GM21390 (cell line): Measurements from ENCODE around the gene TFEB.

Experiments used
- ATAC-seq: cut with Tn5 transposase; IDR thresholded peaks from one replicate; pipeline ENCODE4 v1.9.1; 2021; ENCODE audit not compliant: unreplicated experiment

TFEB gene

DNA sequence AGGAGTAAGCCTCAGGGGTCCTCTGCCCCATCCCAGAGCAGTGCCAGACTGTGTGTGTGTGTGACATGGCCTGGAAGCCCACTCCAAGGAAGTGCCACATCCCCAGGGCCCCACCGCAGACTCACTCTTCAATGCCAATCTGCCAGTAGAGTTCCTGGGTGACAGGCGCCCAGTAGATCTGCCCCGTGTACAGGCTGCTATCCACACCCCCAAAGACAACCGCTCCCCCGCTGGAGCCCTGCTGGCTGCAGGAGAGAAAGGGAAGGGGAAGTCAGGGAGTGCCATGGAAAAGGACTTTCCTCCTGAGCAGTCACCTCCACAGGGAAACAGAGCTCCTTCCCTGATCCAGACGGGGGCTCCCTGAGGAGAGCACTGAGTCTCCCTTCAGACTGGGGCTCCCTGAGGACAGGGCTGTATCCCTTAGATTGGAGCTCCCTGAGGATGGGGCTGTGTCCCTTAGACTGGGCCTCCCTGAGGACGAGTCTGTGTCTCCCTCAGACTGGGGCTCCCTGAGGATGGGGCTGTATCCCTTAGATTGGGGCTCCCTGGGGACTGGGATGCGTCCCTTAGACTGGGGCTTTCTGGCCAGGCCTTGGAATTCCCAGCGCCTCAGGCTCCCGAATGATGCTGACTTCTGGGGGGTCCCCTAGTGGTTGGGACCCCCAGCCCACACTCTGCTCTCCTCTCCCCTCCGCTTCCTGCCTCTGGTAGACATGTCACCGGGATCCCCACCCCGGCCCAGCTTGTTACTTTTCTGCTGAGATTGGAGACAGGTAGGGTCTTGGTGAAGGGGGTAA lies 5.2 kb upstream of the TFEB start:
- no peak for ATAC-seq

DNA sequence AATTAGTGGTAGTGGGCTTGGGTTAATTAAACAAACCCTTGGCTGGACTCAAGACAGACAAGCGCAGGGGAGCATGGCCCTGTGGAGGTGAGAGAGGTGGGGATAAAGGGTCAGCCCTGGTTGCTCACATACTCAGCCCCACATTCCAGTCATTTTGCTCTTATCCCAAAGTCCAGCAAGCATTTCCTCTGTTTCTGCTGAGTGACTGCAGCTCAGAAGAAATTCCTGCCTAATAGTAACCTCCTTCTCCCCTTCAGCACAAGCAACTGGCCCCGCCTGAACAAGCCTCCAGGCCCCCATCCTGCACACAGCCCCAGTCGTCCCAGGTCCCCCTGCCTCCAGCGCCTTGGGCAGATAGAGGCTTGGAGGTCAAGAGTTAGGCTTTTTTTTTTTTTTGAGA lies 3.6 kb upstream of the TFEB start:
- ATAC-seq, result no peak

DNA sequence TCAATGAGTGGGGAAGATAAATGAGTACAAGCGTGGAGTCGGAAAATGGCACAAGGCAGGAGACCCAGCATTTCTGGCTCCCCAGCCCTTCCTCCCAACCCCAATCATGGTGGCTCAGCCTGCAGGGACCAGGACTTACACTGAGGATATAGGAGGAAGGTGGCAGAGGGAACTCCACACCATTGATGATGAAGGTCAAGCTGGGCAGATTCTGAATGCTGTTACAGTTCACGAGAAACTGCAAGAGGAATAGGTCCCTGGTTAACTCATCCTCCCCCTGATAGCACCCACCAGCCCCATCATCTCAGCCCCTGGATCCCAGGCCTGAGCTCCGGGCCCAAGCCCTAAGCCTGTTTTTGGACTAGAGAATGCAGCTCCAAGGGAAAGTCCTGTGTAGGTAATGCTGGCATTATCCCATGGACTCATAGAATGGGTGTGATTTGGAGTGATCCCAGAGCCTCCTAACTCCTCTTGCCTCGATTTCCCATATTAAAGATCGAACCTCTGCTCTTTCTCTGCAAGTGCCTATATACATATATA lies 2.3 kb upstream of the TFEB start:
- no peak for ATAC-seq

DNA sequence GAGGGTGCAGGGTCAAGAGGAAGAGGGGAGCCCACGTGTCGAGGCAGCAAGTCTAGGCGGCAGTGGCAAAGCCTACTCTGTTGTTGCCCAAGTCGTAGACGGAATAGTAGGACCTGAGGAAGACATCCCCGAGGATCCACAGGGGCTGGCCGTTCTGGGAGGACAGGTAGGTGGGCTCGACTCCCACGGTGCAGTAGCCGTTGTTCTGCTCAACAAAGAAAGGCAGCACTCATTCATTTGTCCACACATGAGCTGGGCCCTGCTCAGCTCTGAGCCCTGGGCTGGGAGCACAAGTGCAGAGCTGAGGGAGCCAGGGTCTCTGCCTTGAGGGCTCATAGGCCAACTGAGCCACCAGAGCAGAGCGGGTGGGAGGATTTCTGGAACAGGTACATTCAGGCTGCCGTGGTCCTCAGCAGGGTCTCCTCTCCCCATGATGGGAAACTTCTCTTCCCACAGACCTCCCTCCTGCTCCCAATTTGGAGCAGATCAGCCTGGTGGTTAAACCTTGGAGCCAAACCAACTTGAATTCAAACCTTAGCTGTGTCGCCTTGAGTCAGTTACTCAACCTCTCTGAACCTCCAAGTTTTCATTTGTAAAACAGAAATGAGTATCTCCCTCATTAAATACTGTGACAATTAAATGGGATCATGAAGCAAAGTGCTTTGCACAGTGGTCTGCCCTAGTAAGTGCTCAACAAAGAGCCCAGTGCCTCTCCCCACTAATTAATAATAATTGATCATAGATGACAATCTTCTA lies 1.6 kb upstream of the TFEB start:
- ATAC-seq, result no peak

DNA sequence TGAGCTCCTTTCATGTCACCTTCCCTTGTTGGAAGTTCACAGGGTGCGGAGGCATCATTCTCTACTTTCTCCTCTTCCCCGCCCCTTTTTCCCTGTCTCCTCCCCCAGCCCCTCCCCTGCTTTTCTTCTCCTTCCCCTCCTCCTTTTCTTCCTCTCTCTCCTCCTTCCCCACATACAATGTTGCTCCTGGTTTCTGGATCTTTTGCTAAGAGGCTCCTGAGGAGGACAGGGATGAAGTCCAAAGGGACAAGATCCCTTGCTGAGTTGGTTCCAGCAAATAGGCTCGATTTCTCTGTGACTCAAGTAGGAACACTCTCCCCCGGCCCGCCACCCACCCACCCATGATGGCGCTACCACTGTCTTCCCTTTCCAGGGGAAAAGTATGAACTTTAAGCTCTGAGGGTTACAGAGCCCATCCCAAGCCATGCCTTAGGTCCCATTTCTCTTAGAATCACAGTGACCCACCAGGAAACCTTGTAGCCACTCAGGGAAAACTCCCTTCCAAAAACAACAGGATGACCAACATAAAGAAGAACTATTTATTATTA lies 852 bp upstream of the TFEB start:
- ATAC-seq, result no peak

DNA sequence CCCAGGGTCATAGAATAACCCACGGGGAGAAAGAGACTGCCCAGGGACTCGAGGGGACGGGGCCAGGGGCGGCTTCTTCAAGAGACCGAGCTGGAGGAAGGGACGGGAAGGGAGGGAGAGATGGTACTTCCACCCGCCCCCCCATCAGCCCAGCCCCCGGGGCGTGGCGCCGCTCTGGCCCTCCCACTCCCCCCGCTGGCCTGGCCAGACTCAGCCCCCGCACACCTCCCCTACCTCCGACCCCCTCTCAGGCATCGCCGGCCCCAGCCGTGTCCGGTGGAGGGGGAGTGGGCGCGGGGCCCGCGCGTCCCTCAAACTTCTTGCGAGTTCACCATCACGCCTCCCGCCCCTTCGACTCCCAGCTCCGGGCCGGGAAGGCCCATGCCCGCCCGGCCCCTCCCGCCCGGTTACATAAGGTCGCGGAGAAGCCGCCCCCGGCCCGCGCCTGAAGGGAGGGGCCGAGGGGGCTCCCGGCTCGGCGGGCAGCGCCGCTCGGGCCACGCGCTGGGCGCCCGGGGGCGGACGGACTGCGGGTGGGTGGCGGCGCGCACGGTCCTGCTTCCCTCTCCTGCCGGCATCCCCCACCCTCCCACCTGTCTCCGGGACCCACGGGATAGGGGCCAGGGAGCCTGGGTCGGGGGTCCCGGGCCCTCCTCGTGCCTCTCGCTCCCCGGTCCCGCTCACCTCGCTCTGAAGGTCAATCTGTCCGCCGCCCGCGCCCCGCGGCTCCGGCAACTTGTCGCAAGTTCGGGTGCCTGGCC lies 562 bp downstream of the TFEB start:
- peak; percentile 8 for ATAC-seq

DNA sequence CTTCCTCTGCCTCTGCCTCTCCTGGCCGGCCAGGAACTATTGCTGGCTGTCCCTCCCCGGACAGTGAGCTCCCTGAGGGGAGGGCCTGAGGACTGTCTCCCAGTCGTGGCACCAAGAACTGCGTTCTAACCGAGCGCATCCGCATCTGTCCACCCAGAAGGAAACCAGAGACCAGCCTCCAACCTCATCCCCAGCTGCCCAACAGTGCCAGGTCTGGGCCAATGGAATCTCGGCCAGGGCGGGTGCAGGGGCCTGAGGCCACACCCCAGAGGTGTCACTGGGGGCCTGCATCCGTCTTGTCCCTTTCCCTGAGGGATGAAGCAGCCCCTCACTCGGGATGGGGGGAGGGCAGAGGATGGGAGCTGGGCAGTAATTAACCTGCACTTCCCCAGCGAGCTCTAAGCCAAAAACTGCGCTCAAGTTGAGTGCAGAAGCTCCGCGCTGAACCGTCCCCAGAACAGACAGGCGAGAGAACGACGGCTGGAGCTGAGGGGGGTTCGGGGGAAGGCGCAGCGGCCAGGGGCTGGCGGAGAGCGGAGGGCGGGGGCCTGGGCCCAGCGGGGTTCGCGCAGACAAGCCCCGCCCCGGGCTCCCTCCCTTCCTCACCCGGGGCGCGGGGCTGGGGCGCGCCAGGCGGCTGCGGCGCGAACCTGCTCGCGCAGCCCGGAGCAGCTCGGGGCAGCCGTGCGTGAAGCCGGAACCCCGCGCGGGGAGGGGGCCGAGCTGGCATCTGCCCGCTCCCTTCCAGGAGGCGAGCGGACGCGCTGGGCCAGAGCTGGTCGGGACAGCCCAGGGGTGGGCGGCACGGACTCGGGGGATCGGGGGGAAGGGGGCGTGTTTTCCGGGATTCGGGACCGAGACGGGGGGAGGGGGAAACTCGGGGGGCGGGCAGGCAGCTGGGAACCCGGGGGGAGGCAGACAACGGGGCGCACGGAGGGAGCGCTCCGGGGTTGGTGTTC lies 1.4 kb downstream of the TFEB start:
- ATAC-seq, result peak; percentile 43

DNA sequence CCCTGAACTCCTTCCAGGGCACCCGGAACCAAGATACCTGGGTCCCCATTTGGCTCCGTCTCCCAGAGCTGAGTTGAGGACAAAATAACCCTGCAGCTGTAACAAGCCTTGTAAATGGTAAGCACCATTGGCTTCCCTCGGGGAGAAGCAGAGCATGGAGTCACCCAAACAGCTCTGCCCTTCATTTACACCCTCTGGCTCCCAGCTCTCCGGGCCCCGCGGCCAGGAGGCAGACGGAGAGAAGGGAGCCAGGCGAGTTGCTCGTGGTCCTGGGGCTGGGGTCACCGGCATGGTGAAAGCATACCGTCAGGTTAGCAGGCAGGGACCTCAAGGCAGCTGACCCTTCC lies 2.1 kb downstream of the TFEB start:
- ATAC-seq, result no peak

DNA sequence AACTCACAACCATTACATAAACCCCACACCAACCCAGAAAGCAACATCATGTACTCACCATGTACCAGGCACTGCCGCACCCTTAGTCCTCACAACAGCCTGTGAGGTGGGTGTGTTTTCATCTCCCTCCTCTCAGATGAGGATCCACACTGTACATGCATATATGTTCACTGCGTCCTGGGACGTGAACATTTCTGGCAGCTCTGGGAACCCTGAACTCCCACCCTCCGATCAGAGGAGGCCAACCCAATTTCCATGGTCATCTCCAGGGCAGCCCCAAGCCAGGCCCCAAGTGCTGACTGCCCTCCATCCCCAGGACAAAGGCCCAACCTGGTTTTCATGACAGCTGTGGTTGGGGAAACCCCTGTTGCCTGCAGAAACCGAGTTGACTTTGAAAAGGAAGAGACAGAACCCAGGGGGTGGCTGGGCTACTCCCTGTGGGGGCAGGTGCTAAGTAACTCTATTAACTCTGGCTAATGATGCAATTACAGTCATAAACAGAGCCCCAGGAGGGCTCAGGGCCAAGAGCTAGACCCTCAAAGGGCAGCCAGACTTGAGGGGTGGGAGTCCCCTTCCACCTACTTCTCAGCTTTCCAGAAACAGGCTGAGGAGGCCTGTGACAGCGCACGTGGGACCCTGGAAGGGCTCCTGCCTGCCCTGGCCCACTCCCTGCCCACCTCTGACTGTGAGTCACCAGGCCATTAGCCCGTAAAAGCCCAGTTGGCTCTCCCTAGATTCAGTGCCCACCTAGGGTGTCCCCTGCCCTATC lies 2.6 kb downstream of the TFEB start:
- ATAC-seq, result peak; percentile 32

DNA sequence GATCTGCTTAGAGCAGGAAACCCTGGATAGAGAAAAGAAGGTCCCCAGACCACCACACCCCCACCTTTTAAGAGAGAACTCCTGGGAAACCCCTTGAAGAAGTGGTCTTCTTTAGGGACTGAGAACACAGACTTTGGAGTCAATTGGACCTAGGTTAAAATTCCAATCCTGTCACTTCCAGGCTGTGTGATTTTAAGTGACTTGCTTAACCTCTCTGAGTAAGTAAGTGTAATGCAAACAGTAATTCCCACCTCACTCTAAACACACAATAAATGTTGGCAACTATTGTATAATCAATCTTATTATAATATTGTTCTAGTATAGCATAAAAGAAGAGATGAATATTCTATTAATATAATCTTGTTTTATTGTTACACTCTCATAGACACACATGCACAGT lies 3.3 kb downstream of the TFEB start:
- no peak for ATAC-seq

DNA sequence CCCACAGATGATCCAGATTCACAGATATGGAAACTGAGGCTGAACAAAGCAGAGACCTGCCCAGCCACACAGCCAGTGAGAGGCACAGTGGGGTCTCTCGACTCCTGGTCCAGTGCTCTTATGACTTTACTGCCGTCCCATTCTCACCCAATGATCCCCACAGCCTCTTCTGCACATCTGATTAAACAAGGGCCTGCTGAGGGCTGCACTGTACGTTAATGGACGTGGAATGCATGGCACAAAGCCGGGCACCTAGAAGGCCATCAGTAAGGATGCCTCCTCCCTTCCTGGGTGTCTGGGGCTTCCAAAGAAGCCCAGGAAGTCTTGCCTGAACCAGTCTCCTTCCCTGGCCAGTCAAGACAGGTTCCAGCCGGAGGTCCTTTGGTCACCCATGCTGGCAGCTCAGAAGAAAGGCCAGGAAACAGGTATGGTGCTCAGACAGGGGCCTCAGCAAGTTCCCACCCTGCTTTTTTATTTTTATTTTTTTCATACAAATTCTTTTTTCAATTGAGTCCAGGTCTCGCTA lies 3.8 kb downstream of the TFEB start:
- ATAC-seq, result no peak

DNA sequence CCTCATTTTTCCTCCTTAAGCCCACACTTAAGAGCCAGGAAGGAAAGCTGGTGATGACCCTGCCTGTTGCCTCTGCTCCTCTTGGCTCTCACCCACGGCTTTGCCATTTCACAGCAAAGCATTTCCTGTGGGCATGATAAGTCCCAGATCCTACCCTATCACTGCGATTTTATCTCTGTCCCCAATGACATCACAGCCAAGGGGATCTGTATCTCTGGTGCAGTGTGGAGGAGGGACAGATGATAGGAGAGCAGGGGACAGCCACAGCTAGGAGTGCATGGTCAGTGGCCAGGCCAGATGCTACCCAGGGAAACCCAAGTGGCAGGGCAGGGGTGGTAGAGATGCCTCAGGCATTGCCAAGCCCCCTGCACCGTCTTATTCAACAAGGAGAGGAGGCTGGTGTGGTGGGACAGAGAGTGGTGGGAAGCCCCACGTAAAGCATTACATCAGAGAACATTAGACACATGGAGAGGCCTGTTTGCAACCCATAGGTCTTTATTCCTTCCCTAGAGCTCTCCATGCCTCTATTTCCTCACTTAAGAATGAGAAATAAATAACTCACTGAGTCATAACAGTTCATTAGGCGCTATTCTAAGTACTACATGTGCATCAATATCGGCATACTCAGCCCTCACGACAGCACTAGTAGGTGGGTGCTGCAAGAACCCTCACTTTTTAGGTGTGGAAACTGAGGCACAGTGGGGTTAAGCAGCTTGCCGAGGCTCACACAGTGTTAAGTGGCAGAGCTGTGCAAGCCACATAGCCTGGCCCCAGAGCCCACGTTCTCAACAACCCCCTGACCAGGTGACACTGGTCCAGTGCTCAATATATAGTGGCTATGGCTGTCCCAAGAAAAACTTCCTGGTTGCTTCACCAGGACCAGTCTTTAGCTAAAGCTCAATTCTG lies 4.6 kb downstream of the TFEB start:
- ATAC-seq, result no peak

DNA sequence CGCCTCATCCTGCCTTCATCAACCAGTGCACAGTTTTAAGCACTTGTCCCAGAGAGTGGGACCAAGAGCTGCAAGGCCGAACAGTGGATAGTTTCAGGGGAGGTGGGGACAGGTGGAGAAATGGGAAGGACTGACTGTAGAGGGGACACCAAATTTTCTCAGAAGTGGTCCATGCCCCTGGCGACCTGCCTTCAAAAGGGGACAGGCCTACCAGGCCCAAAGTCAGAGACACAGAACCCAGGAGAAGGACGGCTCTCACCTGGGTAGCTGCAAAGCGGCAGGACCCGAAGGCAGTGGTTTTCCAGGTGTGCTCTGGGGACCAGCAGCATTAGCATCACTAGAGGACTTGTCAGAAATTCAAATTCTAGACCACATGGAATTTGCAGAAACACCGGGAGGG lies 5.8 kb downstream of the TFEB start:
- no peak for ATAC-seq

DNA sequence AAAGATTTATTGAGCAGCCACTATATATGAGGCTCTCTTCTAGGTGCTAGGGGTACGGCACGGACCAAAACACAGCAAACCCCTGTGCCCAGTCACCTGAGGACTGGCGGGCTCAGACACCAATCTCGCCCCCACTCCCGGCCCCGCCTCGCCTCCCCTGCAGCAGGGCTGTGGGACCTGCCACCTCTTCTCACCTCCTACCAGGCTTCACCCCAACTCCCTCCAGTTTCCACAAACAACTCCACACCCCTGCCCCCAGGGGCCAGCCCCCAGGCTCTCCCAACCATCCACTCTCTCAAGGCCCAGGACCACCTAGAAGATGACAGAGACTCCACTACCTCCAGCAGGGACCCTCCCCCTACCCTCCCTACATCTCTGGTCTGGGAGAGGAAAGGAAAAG lies 6.5 kb downstream of the TFEB start:
- no peak for ATAC-seq

DNA sequence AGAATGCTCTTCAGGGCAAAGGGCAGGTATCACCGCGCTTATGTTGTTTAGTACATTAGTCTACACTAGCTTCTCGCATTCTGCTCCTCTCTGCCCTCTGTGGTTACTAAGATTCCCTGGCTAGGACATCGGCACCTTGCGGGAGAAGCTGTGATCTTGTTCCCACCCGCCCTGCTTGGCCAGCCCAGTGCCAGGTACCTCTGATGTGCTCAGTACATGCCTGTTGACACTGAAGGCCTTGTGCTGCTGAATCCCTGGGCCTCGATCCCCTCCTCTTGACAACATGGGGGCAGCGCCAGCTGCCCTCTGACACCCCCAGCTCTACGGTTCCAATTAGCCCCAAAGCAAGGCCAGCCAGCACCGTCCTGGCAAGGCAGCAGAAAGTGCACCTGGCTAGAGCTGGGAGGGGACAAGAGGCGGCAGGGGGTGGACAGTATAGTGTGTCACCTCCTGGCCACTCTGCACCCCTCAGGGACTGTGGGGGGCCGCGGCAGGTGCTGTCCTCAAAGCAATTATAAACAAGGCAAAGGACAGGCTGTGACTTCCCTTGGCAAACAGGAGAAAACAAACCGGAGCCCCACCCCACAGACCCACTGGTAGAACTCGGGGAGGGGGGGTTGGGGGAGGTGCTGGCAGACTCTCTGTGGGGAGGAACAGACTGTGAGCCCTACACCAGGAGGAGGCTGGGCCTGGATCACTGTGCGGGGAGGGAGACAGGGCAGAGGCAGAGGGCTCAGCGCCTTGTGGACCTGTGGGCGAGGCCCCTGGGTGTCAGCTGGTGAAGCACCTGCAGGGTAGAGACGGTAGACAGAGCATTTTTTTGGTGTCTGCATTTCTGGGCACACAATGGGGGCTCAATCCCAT lies 7.1 kb downstream of the TFEB start:
- ATAC-seq, result no peak

DNA sequence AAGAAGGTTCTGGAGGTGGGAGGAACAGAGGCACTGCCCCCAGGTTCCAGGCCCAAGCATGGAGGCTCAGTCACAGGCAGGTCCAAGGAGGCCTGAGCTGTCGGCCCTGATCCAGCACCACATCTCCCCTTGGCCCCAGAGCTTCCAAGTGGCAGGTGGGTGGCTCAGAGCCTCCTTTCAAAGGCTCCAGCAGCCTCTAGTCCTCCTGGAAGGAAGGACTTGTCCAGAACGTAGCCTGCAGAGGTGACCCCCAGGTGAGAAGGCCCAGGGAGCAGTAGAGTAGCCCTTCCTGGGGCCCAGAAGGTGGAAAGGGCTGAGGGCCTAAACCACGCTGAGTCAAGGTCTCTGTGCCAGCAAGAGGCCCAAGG lies 7.7 kb downstream of the TFEB start:
- no peak for ATAC-seq

DNA sequence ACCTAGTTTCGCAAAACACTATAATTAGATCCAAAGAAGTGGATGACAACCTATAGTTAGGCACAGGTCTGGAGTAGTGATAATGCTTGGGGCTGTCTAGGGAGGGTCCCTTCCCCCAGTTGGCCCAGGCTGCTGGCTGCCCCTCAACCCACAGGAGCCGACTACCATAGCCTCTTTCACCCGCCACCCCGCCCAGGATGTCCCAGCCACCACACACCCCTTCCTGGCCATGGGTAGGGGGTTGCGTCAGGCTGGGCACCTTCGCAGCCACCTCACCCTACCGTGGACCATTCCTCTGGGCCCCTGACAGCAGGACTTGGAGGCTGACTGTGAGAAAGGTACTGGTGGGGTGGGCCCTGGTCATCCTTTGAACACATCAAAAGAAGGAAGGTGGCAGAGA lies 8.5 kb downstream of the TFEB start:
- no peak for ATAC-seq
